BJ (cell line): ENCODE results near the gene SLC25A51. TPM values are rescaled to one million over a fixed set of nuclear protein-coding genes. Genes with fewer than 3 reads are reported as not detected.

Experiments used
- CTCF ChIA-PET: fragments of 350-600 bp; formaldehyde crosslinking; extraction: SDS; loops from one replicate; lab custom pipeline; 2021; ENCODE audit warnings: antibody characterized with exemption, inconsistent platforms; lab: Yijun Ruan, JAX
- POLR2A ChIA-PET: fragments of 300-600 bp; sonication (Branson Sonifier 250); formaldehyde crosslinking; extraction: SDS; loops from one replicate; lab custom pipeline; 2021; ENCODE audit warnings: antibody characterized with exemption; lab: Charles Lee
- DNase-seq: peaks from one replicate; pipeline ENCODE4 v3.0.0-alpha.2; 2011; ENCODE audit warnings: low read depth
- H3K27me3 ChIP-seq: 2 replicates; pipeline ENCODE4 v1.6.0; 2011; ENCODE audit warnings: low read length; ENCODE audit not compliant: control insufficient read depth, insufficient read depth
- H3K36me3 ChIP-seq: 2 replicates; pipeline ENCODE4 v1.5.1; 2011; ENCODE audit warnings: low read length; ENCODE audit not compliant: control insufficient read depth, insufficient read depth
- H3K4me3 ChIP-seq: 2 replicates; pipeline ENCODE4 v1.5.1; 2011; ENCODE audit warnings: low read depth, mild to moderate bottlenecking, control low read depth, low read length
- polyA plus RNA-seq: library from polyadenylated mRNA; depleted of rRNA; stranded (reverse); fragments of >200 nt; gene quantifications from 2 replicates; pipeline ENCODE4 v1.2.3, GENCODE V29; 2011
- TF ChIP-seq, protein P1 (sequence below): IDR thresholded peaks from 2 replicates; pipeline ENCODE4 v1.5.1; 2011; ENCODE audit warnings: low read depth, mild to moderate bottlenecking, control low read depth, inconsistent platforms, low read length, moderate library complexity; ENCODE audit not compliant: insufficient read depth

The SLC25A51 gene
- polyA plus RNA-seq, 1 experiment, result 15.6 TPM

DNA sequence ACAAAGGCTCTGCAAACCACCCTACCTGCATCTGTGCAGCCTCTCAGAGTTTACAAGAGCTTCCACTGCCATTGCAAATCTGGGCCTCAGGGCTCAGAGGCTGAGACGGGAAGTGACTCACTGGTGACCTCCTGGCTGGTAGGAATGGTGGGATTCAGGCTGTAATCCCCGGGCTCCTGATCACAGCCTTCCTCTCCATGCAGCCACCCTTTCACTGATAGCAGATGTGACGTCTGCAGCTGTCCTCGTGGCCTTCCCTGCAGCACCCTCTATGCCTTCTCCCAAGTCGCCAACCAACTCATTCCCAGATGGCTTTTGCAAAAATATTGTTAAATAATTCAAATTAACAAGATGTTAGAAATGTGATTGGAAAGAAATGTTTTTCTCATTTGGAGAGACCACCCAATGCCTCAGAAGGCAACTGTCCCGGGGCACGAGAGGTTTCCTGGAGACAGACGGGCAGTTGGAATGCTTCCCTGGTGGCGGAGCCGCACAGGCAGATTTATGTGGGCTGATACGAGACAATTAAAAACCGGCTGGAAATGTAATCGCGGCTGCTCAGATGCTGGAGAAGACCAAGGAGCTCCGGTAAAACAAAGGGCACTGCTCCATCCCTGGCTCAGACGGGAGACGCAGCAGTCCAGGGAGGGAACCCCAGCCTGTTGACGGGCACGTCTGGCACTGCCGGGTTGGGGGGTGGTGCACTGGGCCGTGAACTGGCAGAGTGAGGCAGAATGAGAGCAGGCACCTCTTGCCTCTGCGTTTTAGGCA is 34.4 kb upstream of the SLC25A51 start:
- POLR2A ChIA-PET, result interaction anchor here (1.5 kb wide), 1 partner anchor 130 kb away, joined by 3 read pairs; no protein-coding TSS in a partner anchor
- TF ChIP-seq, protein P1, sequence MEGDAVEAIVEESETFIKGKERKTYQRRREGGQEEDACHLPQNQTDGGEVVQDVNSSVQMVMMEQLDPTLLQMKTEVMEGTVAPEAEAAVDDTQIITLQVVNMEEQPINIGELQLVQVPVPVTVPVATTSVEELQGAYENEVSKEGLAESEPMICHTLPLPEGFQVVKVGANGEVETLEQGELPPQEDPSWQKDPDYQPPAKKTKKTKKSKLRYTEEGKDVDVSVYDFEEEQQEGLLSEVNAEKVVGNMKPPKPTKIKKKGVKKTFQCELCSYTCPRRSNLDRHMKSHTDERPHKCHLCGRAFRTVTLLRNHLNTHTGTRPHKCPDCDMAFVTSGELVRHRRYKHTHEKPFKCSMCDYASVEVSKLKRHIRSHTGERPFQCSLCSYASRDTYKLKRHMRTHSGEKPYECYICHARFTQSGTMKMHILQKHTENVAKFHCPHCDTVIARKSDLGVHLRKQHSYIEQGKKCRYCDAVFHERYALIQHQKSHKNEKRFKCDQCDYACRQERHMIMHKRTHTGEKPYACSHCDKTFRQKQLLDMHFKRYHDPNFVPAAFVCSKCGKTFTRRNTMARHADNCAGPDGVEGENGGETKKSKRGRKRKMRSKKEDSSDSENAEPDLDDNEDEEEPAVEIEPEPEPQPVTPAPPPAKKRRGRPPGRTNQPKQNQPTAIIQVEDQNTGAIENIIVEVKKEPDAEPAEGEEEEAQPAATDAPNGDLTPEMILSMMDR, result no peak
- no peaks in the 10 kb centered on the region for H3K27me3 ChIP-seq
- H3K4me3 ChIP-seq, result no peak overlapping the region
- DNase-seq, result peak; percentile 47
- H3K36me3 ChIP-seq, result no peaks in the 10 kb centered on the region
- CTCF ChIA-PET, result interaction anchor here (0.6 to 3.0 kb wide), 8 partner anchors 11 to 150 kb away, joined by 3 to 14 read pairs (median 6); no protein-coding TSS in a partner anchor

DNA sequence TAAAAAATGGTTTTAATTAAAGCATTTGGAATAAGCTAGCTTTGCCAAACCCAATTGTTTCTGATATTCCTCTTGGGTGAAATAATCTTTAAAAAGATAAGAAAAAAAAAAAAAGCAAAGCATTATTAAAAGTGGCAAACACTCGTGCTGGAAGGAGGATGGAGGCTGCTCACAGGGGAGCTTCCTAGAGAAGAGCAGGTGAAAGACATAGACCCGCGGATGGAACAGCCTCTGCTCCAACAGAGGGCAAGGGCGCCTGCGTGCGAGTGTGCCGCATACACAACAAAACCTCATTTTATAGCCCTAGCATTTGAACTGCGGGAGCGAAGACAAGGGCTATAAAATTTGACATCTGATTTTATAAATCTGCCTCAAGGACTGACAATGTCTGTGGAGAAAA is 33.4 kb upstream of the SLC25A51 start:
- TF ChIP-seq, protein P1, result no peak
- no peaks in the 10 kb centered on the region for H3K36me3 ChIP-seq
- POLR2A ChIA-PET, result interaction anchor here (0.7 to 1.5 kb wide), 3 partner anchors 37 to 142 kb away, joined by 3 to 7 read pairs (median 4); no protein-coding TSS in a partner anchor
- CTCF ChIA-PET, result interaction anchor here (1.4 to 3.0 kb wide), 3 partner anchors 11 to 24 kb away, joined by 5 to 14 read pairs (median 5); no protein-coding TSS in a partner anchor
- H3K27me3 ChIP-seq, result no peaks in the 10 kb centered on the region
- DNase-seq, result no peak
- H3K4me3 ChIP-seq, result no peak overlapping the region

DNA sequence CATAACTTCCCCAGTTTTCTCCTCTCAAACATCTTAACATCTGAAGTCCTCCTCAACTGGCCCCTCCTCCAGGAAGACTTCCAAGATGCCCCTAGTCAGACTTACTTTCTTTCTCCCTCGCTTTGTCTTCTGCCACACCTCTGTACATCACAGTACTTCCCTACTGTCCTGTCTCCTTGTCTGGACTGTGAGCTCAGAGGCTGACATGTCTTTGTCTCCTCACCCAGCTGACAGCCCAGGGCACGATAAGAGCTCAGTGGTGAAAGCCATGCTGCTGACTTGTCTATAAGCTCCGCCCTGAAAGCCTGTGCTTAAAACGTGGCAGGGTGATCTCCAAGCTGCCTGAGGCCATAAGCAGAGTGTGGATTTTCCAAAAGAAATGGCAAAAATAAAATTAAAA is 33.0 kb upstream of the SLC25A51 start:
- H3K4me3 ChIP-seq, result no peak overlapping the region
- H3K27me3 ChIP-seq, result no peaks in the 10 kb centered on the region
- CTCF ChIA-PET, result interaction anchor here (1.4 to 3.0 kb wide), 3 partner anchors 11 to 24 kb away, joined by 5 to 14 read pairs (median 5); no protein-coding TSS in a partner anchor
- H3K36me3 ChIP-seq, result no peaks in the 10 kb centered on the region
- no peak for DNase-seq
- TF ChIP-seq, protein P1, result no peak
- POLR2A ChIA-PET, result interaction anchor here (0.7 to 0.8 kb wide), 2 partner anchors 37 to 143 kb away, joined by 4 to 7 read pairs; no protein-coding TSS in a partner anchor

DNA sequence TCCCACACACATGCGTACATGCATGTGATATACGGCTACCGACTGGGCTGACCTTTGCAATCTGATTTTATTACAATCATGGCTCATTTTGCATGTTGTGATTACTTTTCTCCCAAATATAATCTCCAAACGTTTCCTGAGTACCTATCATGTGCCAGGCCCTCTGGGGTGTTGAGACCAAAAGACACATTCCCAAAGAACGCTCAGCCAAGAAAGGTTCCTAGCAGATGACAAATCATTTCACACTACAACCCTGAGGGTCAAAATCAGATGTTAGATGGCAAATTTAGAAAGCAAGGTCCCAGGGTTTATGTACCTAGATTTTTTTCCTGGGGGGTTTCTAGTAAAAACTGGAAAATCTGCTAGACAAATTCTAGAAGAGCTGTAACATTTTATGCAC is 32.4 kb upstream of the SLC25A51 start:
- H3K36me3 ChIP-seq, result no peaks in the 10 kb centered on the region
- no peak for DNase-seq
- ChIA-PET CTCF (interaction anchor here (1.4 to 3.0 kb wide), 2 partner anchors 10 to 23 kb away, joined by 5 to 14 read pairs; no protein-coding TSS in a partner anchor), POLR2A (no interaction called here)
- TF ChIP-seq, protein P1, result no peak
- no peak overlapping the region for H3K4me3 ChIP-seq
- no peaks in the 10 kb centered on the region for H3K27me3 ChIP-seq

DNA sequence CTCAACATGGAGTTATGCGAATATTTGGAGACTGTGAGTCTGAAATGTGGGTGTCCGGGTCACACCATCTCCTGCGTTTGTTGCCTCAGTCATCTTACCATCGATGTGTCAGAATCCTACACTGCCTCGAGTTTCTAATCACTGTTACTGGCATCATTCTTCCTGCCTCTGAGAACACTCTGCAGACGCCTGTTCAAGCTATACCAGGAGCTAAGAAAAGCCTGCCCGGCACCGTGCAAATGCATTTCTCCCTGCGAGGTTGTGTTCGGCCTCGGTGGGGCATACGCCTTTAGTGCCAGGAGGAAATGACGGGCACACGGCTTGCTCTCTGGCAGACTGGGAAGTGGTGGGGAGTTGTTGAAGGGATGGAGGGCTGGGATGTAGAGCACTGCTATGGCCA is 31.2 kb upstream of the SLC25A51 start:
- DNase-seq, result no peak
- Histone ChIP-seq H3K36me3 (no peaks in the 10 kb centered on the region), H3K27me3 (no peaks in the 10 kb centered on the region), H3K4me3 (no peak overlapping the region)
- ChIA-PET POLR2A (no interaction called here), CTCF (interaction anchor here (1.7 kb wide), 1 partner anchor 21 kb away, joined by 7 read pairs; no protein-coding TSS in a partner anchor)
- TF ChIP-seq, protein P1, result no peak
